OCI-LY3 (cell line): ENCODE data around the gene SUSD1.

Source experiments
- H2AFZ ChIP-seq: fragments of 200-600, 300-600 bp; shearing (Covaris generic); 2 replicates; pipeline ENCODE4 v1.6.0; 2014; ENCODE audit warnings: antibody characterized with exemption, low read depth, low read length
- H3K27ac ChIP-seq: fragments of 200-600, 300-600 bp; sonication (generic); 2 replicates; pipeline ENCODE4 v1.5.1; 2014; ENCODE audit warnings: mild to moderate bottlenecking, low read length, moderate library complexity, mixed read lengths
- H3K27me3 ChIP-seq: fragments of 200-600, 300-600 bp; sonication (generic); 2 replicates; pipeline ENCODE4 v1.6.1; 2014; ENCODE audit warnings: low read depth, low read length, mixed read lengths
- H3K36me3 ChIP-seq: fragments of 200-600, 300-600 bp; sonication (generic); replicated peaks from 2 replicates; pipeline ENCODE3; 2014; ENCODE audit warnings: low read depth, low read length, mixed read lengths
- H3K4me1 ChIP-seq: fragments of 300-600, 200-600 bp; sonication (generic); 2 replicates; pipeline ENCODE4 v1.6.1; 2014; ENCODE audit warnings: low read length, mixed read lengths
- H3K4me2 ChIP-seq: fragments of 200-600, 300-600 bp; sonication (generic); 2 replicates; pipeline ENCODE4 v1.6.1; 2014; ENCODE audit warnings: low read length, mixed read lengths
- H3K4me3 ChIP-seq: fragments of 300-600, 200-600 bp; sonication (generic); 2 replicates; pipeline ENCODE4 v1.5.1; 2014; ENCODE audit warnings: antibody characterized with exemption, mild to moderate bottlenecking, low read length, moderate library complexity
- H3K79me2 ChIP-seq: fragments of 300-600, 200-600 bp; shearing (Covaris generic); 2 replicates; pipeline ENCODE4 v1.6.1; 2014; ENCODE audit warnings: mild to moderate bottlenecking, low read length, mixed read lengths
- H3K9ac ChIP-seq: fragments of 300-600, 200-600 bp; shearing (Covaris generic); 2 replicates; pipeline ENCODE4 v1.6.0; 2014; ENCODE audit warnings: mild to moderate bottlenecking, low read length, moderate library complexity
- H3K9me3 ChIP-seq: fragments of 200-600, 300-600 bp; shearing (Covaris generic); 2 replicates; pipeline ENCODE4 v1.6.1; 2014; ENCODE audit warnings: low read length, mixed read lengths; ENCODE audit not compliant: insufficient read depth
- H4K20me1 ChIP-seq: fragments of 200-600, 300-600 bp; sonication (generic); 2 replicates; pipeline ENCODE4 v1.6.1; 2016; ENCODE audit warnings: low read length, mixed read lengths; ENCODE audit not compliant: insufficient read depth
- CTCF ChIP-seq: fragments of 200-600, 300-600 bp; sonication (generic); IDR thresholded peaks from 2 replicates; pipeline ENCODE4 v1.5.1; 2014; ENCODE audit warnings: antibody characterized with exemption, low read length, low read depth
- EZH2phosphoT487 ChIP-seq: fragments of 200-600 bp; shearing (Covaris generic); IDR thresholded peaks from 2 replicates; pipeline ENCODE4 v1.6.1; 2018; ENCODE audit warnings: antibody characterized with exemption, mixed run types, low read depth

Gene SUSD1

GRCh38 chr9:112041536-112042243 lies 133.4 kb downstream of the SUSD1 start:
- Histone ChIP-seq H3K79me2 (no peaks in the 10 kb centered on the region), H3K4me2 (no peak overlapping the region), H3K4me3 (no peak overlapping the region), H3K27ac (no peak overlapping the region), H3K27me3 (no peaks in the 10 kb centered on the region), H3K36me3 (peaks cover 13% of the 10 kb centered on the region), H2AFZ (no peak overlapping the region), H4K20me1 (no peaks in the 10 kb centered on the region), H3K9me3 (no peaks in the 10 kb centered on the region), H3K9ac (no peak overlapping the region), H3K4me1 (peaks cover 54% of the 10 kb centered on the region)
- TF ChIP-seq EZH2phosphoT487: no peak
- TF ChIP-seq CTCF: no peak

- no peak overlapping the region for H3K4me2 ChIP-seq
- H4K20me1 ChIP-seq: no peaks in the 10 kb centered on the region
- no peaks in the 10 kb centered on the region for H3K79me2 ChIP-seq
- TF ChIP-seq CTCF (no peak), EZH2phosphoT487 (no peak)
- H3K4me1 ChIP-seq: peaks cover 54% of the 10 kb centered on the region
- no peaks in the 10 kb centered on the region for H3K27me3 ChIP-seq
- H2AFZ ChIP-seq: no peak overlapping the region
- no peak overlapping the region for H3K9ac ChIP-seq
- H3K9me3 ChIP-seq: no peaks in the 10 kb centered on the region
- H3K4me3 ChIP-seq: no peak overlapping the region
- no peak overlapping the region for H3K27ac ChIP-seq
- H3K36me3 ChIP-seq: peaks cover 8% of the 10 kb centered on the region
Measured at GRCh38 chr9:112041199-112041535, 133.9 kb downstream of the SUSD1 start.

DNA sequence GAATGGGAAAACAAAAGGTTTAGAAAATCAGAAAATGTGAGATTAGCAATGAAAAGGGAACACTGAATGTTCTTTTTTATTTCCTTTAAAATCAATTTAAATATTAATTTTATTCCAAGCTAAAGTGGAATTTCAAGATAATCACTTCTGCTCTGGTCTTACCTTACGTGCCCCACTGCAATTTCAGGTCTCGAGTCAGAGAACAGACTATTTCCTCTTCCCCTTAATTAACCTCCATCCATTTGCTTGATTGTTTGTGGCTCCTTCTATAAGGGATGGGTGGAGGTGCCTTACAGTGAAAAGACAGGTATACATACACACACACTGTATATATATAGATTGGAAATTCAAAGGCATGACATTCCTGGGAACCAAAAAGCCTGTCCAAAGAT lies 137.1 kb downstream of the SUSD1 start:
- Histone ChIP-seq H3K9ac (peak overlapping the region; percentile 62), H3K79me2 (no peaks in the 10 kb centered on the region), H3K4me3 (peak overlapping the region; percentile 8; the same call in 1 of the 2 replicates), H3K27ac (peak overlapping the region; percentile 98), H3K4me2 (peak overlapping the region; percentile 65), H2AFZ (no peak overlapping the region), H3K4me1 (peaks cover 84% of the 10 kb centered on the region), H3K36me3 (peaks cover 8% of the 10 kb centered on the region), H3K27me3 (no peaks in the 10 kb centered on the region), H3K9me3 (no peaks in the 10 kb centered on the region), H4K20me1 (no peaks in the 10 kb centered on the region)
- TF ChIP-seq CTCF (no peak), EZH2phosphoT487 (no peak)

- Histone ChIP-seq H4K20me1 (no peaks in the 10 kb centered on the region), H3K4me3 (peak overlapping the region; percentile 16), H3K4me1 (peaks cover 87% of the 10 kb centered on the region), H3K9ac (peak overlapping the region; percentile 62), H3K27me3 (no peaks in the 10 kb centered on the region), H3K4me2 (peak overlapping the region; percentile 65), H3K27ac (peak overlapping the region; percentile 98), H3K36me3 (peaks cover 8% of the 10 kb centered on the region), H3K9me3 (no peaks in the 10 kb centered on the region), H3K79me2 (no peaks in the 10 kb centered on the region), H2AFZ (no peak overlapping the region)
- no peak for TF ChIP-seq EZH2phosphoT487
Measured at GRCh38 chr9:112037281-112038016, 137.6 kb downstream of the SUSD1 start.
